Breast epithelium (tissue), 4 donors: ENCODE results near the gene FLAD1. TPM values are rescaled to one million over a fixed set of nuclear protein-coding genes. Genes with fewer than 3 reads are reported as not detected.

Experiments
- DNase-seq, 2 donors: peaks; one replicate each; pipeline ENCODE4 v3.0.0-alpha.2; 2019; ENCODE audit warnings: low spot score in 2 of 2
- H3K27ac ChIP-seq, 2 donors: fragments of 200-600 bp; sonication (generic) in 1 of 2; one replicate each; pipeline ENCODE4 v1.5.1; 2016 to 2019; ENCODE audit warnings: mild to moderate bottlenecking in 1 of 2
- H3K27me3 ChIP-seq, 2 donors: fragments of 200-600 bp; sonication (generic) in 1 of 2; one replicate each; pipeline versions ENCODE4 v1.5.1 to v1.6.0; 2017 to 2019; ENCODE audit warnings: control low read depth in 1 of 2, mild to moderate bottlenecking in 1 of 2
- H3K36me3 ChIP-seq: fragments of 200-600 bp; one replicate; pipeline ENCODE4 v1.5.1; 2019
- H3K4me1 ChIP-seq, 2 donors: fragments of 200-600 bp; sonication (generic); one replicate each; pipeline ENCODE4 v1.5.1; 2016 to 2019; ENCODE audit warnings: control low read depth in 1 of 2
- H3K4me3 ChIP-seq, 3 donors: fragments of 200-600 bp; sonication (generic); 1 replicate in 2 of 3; 2 replicates in 1 of 3; pipeline ENCODE4 v1.5.1; 2016 to 2019; ENCODE audit warnings: mild to moderate bottlenecking in 3 of 3, moderate library complexity in 2 of 3
- H3K9me3 ChIP-seq, 2 donors: fragments of 200-600 bp; sonication (generic) in 1 of 2; one replicate each; pipeline ENCODE4 v1.5.1; 2016 to 2019; ENCODE audit warnings: control low read depth in 1 of 2
- POLR2A ChIP-seq: fragments of 450-650 bp; IDR thresholded peaks from one replicate; pipeline ENCODE4 v1.6.1; 2016; ENCODE audit warnings: antibody characterized with exemption, mild to moderate bottlenecking, moderate library complexity
- POLR2AphosphoS5 ChIP-seq, 3 donors: sonication (generic); formaldehyde crosslinking; IDR thresholded peaks; one replicate each; pipeline ENCODE4 v1.6.1; 2017; ENCODE audit warnings: antibody characterized with exemption in 3 of 3
- intact Hi-C: fragments of 100-400 bp; cut with DNase I; formaldehyde crosslinking; loops from one replicate; pipeline ENCODE4 v1.15.1; 2023; ENCODE audit warnings: low total_unique reads
- total RNA-seq, 3 donors: library from RNA; depleted of rRNA; stranded (reverse); fragments of >200 nt; gene quantifications; one replicate each; pipeline ENCODE4 v1.1.0, GENCODE V29; 2016
- TF ChIP-seq, protein P1 (sequence below), 3 donors: fragments of 450-650 bp; IDR thresholded peaks; one replicate each; pipeline ENCODE4 v1.5.1; 2016 to 2017; ENCODE audit warnings: antibody characterized with exemption in 3 of 3, mild to moderate bottlenecking in 3 of 3, moderate library complexity in 3 of 3

The FLAD1 gene
- total RNA-seq, 3 donors from 2014 or later, result 27.0 to 42.7 (median 39.3) TPM

DNA sequence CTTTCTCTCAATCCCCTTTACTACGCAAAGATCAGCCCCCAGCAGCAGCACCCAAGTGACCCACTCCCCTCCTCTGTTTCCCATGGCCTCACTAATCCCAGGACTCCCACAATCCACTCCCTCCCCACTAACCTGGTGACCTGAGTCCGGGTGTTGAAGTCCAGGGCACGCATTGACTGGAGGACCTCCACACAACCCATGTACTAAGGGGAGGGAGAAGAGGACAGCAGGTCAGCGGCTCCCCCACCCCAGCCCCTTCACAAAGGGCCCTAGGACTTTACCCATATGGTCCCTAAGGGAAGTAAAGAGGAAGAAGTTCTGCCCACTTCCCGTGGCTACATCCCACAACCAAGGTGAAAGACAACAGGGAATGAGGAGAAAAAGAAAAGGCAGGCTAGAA is 13.9 kb upstream of the FLAD1 start:
- H3K27me3 ChIP-seq, result no peaks in the 10 kb centered on the region
- no peaks in the 10 kb centered on the region for H3K36me3 ChIP-seq
- peak overlapping the region; percentile 46 to 76 (median 51) for H3K4me3 ChIP-seq
- no peaks in the 10 kb centered on the region for H3K9me3 ChIP-seq
- DNase-seq, result no peak
- H3K27ac ChIP-seq, result peak overlapping the region; percentile 99 to 100
- no peak for TF ChIP-seq POLR2AphosphoS5 (IDR thresholded peaks at IDR 0.05)
- no peak for TF ChIP-seq POLR2A
- TF ChIP-seq, protein P1, sequence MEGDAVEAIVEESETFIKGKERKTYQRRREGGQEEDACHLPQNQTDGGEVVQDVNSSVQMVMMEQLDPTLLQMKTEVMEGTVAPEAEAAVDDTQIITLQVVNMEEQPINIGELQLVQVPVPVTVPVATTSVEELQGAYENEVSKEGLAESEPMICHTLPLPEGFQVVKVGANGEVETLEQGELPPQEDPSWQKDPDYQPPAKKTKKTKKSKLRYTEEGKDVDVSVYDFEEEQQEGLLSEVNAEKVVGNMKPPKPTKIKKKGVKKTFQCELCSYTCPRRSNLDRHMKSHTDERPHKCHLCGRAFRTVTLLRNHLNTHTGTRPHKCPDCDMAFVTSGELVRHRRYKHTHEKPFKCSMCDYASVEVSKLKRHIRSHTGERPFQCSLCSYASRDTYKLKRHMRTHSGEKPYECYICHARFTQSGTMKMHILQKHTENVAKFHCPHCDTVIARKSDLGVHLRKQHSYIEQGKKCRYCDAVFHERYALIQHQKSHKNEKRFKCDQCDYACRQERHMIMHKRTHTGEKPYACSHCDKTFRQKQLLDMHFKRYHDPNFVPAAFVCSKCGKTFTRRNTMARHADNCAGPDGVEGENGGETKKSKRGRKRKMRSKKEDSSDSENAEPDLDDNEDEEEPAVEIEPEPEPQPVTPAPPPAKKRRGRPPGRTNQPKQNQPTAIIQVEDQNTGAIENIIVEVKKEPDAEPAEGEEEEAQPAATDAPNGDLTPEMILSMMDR (IDR thresholded peaks at IDR 0.05), result no peak
- peaks cover 11 to 16% of the 10 kb centered on the region in 2 donors for H3K4me1 ChIP-seq
- intact Hi-C loops, result loop anchor here (10.0 kb wide), 1 partner anchor 716 kb away; the partner anchor contains the start of genes DAP3 and YY1AP1

GRCh38 chr1:154969860-154970452 is 13.2 kb upstream of the FLAD1 start:
- DNase-seq, result no peak
- no peaks in the 10 kb centered on the region for H3K9me3 ChIP-seq
- H3K4me3 ChIP-seq, result peak overlapping the region; percentile 46 to 76 (median 51)
- H3K36me3 ChIP-seq, result no peaks in the 10 kb centered on the region
- intact Hi-C loops, result loop anchor here (10.0 kb wide), 1 partner anchor 715 kb away; the partner anchor contains the start of genes DAP3 and YY1AP1
- peaks cover 11 to 16% of the 10 kb centered on the region in 2 donors for H3K4me1 ChIP-seq
- H3K27me3 ChIP-seq, result no peaks in the 10 kb centered on the region
- peak overlapping the region; percentile 99 to 100 for H3K27ac ChIP-seq
- no peak for TF ChIP-seq POLR2A
- TF ChIP-seq, protein P1 (IDR thresholded peaks at IDR 0.05), result no peak
- TF ChIP-seq POLR2AphosphoS5 (IDR thresholded peaks at IDR 0.05), result no peak

- Histone ChIP-seq H3K36me3 (no peaks in the 10 kb centered on the region), H3K27me3 (no peaks in the 10 kb centered on the region), H3K4me1 (peaks cover 11 to 16% of the 10 kb centered on the region in 2 donors), H3K27ac (peak within 1 kb of the TSS; percentile 99 to 100), H3K9me3 (no peaks in the 10 kb centered on the region), H3K4me3 (peak within 1 kb of the TSS; percentile 46 to 76 (median 51))
- intact Hi-C loops, result no loop called here
- TF ChIP-seq POLR2AphosphoS5 (IDR thresholded peaks at IDR 0.05) (peak; percentile 45 to 78 (median 70)), POLR2A (peak; percentile 84)
- TF ChIP-seq, protein P1 (IDR thresholded peaks at IDR 0.05), result no peak
- DNase-seq, result peak; percentile 87 to 95
Measured at GRCh38 chr1:154970631-154971340, 12.4 kb upstream of the FLAD1 start, which contains the start of gene SHC1. Gene SHC1, minus strand, starts transcription at chr1:154970747. Its CDS starts 221 bp downstream, at chr1:154970526.

GRCh38 chr1:154971341-154971998 is 11.7 kb upstream of the FLAD1 start:
- Histone ChIP-seq H3K27me3 (no peaks in the 10 kb centered on the region), H3K4me3 (peak overlapping the region; percentile 46 to 76 (median 51)), H3K27ac (peak overlapping the region; percentile 99 to 100), H3K36me3 (no peaks in the 10 kb centered on the region), H3K9me3 (no peaks in the 10 kb centered on the region), H3K4me1 (peaks cover 14 to 22% of the 10 kb centered on the region in 2 donors)
- peak in 1 of 2 donors; percentile 83 for DNase-seq
- intact Hi-C loops, result no loop called here
- TF ChIP-seq POLR2A (no peak), POLR2AphosphoS5 (IDR thresholded peaks at IDR 0.05) (peak in 2 of 3 donors; percentile 9 to 39)
- TF ChIP-seq, protein P1 (IDR thresholded peaks at IDR 0.05), result no peak
